Fibroblast of lung (primary cell): ENCODE measurements around the gene HPSE2. TPM values are rescaled to one million over a fixed set of nuclear protein-coding genes. Genes with fewer than 3 reads are reported as not detected.

ENCODE experiments used
- DNase-seq, 2 donors: peaks; one replicate each; pipeline versions ENCODE4 v3.0.0 to v3.0.0-alpha.2; 2010; ENCODE audit warnings: low read depth in 2 of 2
- H2AFZ ChIP-seq: 2 replicates; pipeline ENCODE4 v1.5.1; 2012; ENCODE audit warnings: low read length, control low read depth, inconsistent platforms
- H3K27ac ChIP-seq: 2 replicates; pipeline ENCODE4 v1.5.1; 2011; ENCODE audit warnings: low read length, control low read depth; ENCODE audit not compliant: insufficient read depth
- H3K27me3 ChIP-seq: 2 replicates; pipeline ENCODE4 v1.5.1; 2011; ENCODE audit warnings: mild to moderate bottlenecking, low read length; ENCODE audit not compliant: control insufficient read depth, insufficient read depth
- H3K36me3 ChIP-seq: 2 replicates; pipeline ENCODE4 v1.5.1; 2011; ENCODE audit warnings: low read length; ENCODE audit not compliant: control insufficient read depth, insufficient read depth
- H3K4me1 ChIP-seq: 2 replicates; pipeline ENCODE4 v1.5.1; 2011; ENCODE audit warnings: low read length; ENCODE audit not compliant: control insufficient read depth, insufficient read depth; ENCODE audit errors: extremely low read depth
- H3K4me2 ChIP-seq: 2 replicates; pipeline ENCODE4 v1.5.1; 2011; ENCODE audit warnings: low read length, control low read depth; ENCODE audit not compliant: insufficient read depth; ENCODE audit errors: extremely low read depth
- H3K4me3 ChIP-seq, 4 experiments: fragments of 200-600 bp in 1 of 4; sonication (generic) in 1 of 4; replicated peaks in 1 of 4; 2 replicates each; pipeline ENCODE4 v1.5.1; 2011 to 2016; ENCODE audit warnings: low read length in 4 of 4, low read depth in 3 of 4, mild to moderate bottlenecking in 3 of 4, control low read depth in 2 of 4, inconsistent platforms in 1 of 4, mixed read lengths in 1 of 4; ENCODE audit not compliant: insufficient read depth in 1 of 4; ENCODE audit errors: control extremely low read depth in 1 of 4
- H3K79me2 ChIP-seq: 2 replicates; pipeline ENCODE4 v1.5.1; 2012; ENCODE audit warnings: mild to moderate bottlenecking, low read length, inconsistent platforms; ENCODE audit not compliant: control insufficient read depth, insufficient read depth
- H3K9ac ChIP-seq: 2 replicates; pipeline ENCODE4 v1.5.1; 2011; ENCODE audit warnings: mild to moderate bottlenecking, low read length, control low read depth; ENCODE audit not compliant: insufficient read depth
- H3K9me3 ChIP-seq: 2 replicates; pipeline ENCODE4 v1.5.1; 2012; ENCODE audit warnings: low read depth, low read length; ENCODE audit not compliant: control insufficient read depth, insufficient read depth
- H4K20me1 ChIP-seq: 2 replicates; pipeline ENCODE4 v1.5.1; 2011; ENCODE audit warnings: low read length; ENCODE audit not compliant: control insufficient read depth, insufficient read depth; ENCODE audit errors: extremely low read depth
- CTCF ChIP-seq, 2 donors: IDR thresholded peaks in 1 of 2; conservative IDR thresholded peaks in 1 of 2; 1 replicate in 1 of 2; 2 replicates in 1 of 2; pipeline ENCODE4 v1.5.1; 2011 to 2012; ENCODE audit warnings: low read length in 2 of 2, control low read depth in 1 of 2, inconsistent platforms in 1 of 2, low read depth in 1 of 2, mild to moderate bottlenecking in 1 of 2
- EZH2 ChIP-seq: IDR thresholded peaks from 2 replicates; pipeline ENCODE4 v1.5.1; 2012; ENCODE audit warnings: low read length, control low read depth, mild to moderate bottlenecking; ENCODE audit errors: missing control alignments
- polyA plus RNA-seq, 2 donors: library from polyadenylated mRNA; depleted of rRNA in 1 of 2; stranded (reverse) in 1 of 2; unstranded in 1 of 2; fragments of >200 nt; gene quantifications; 2 replicates each; pipeline ENCODE4 v1.2.1, GENCODE V29; 2011 to 2012; ENCODE audit warnings: missing spikeins in 1 of 2
- total RNA-seq: library from RNA; depleted of rRNA; stranded (reverse); fragments of >200 nt; gene quantifications from 2 replicates; pipeline ENCODE4 v1.2.1, GENCODE V29; 2014

HPSE2 gene
- total and polyA plus RNA-seq, 2 donors (not counting 1 experiment from before 2014, with no cell fraction given): 0.02 to 0.17 TPM

- Histone ChIP-seq H3K4me2 (no peak overlapping the region), H3K36me3 (no peaks in the 10 kb centered on the region), H3K27me3 (no peaks in the 10 kb centered on the region), H2AFZ (no peak overlapping the region), H3K4me3 (no peak overlapping the region), H3K79me2 (no peaks in the 10 kb centered on the region), H3K4me1 (no peaks in the 10 kb centered on the region), H4K20me1 (no peaks in the 10 kb centered on the region), H3K27ac (no peak overlapping the region), H3K9ac (no peak overlapping the region), H3K9me3 (no peaks in the 10 kb centered on the region)
- TF ChIP-seq CTCF (conservative IDR thresholded peaks at IDR 0.05 in 1 of 2, IDR thresholded peaks at IDR 0.05 in 1 of 2; ENCODE audit: low read depth in 1 of 2, low read length in 2 of 2) (no peak), EZH2 (no peak)
- DNase-seq: no peak
Measured at GRCh38 chr10:99062591-99062990, 173.1 kb downstream of the HPSE2 start.

- Histone ChIP-seq H3K36me3 (no peaks in the 10 kb centered on the region), H3K9me3 (no peaks in the 10 kb centered on the region), H3K4me1 (no peaks in the 10 kb centered on the region), H3K27ac (no peak overlapping the region), H2AFZ (no peak overlapping the region), H3K4me2 (no peak overlapping the region), H4K20me1 (no peaks in the 10 kb centered on the region), H3K27me3 (no peaks in the 10 kb centered on the region), H3K79me2 (no peaks in the 10 kb centered on the region), H3K4me3 (no peak overlapping the region), H3K9ac (no peak overlapping the region)
- DNase-seq: no peak
- TF ChIP-seq CTCF (conservative IDR thresholded peaks at IDR 0.05 in 1 of 2, IDR thresholded peaks at IDR 0.05 in 1 of 2; ENCODE audit: low read depth in 1 of 2, low read length in 2 of 2): no peak
- TF ChIP-seq EZH2: no peak
Measured at GRCh38 chr10:99058762-99059161, 176.9 kb downstream of the HPSE2 start.

GRCh38 chr10:99057936-99058690 is 177.5 kb downstream of the HPSE2 start:
- Histone ChIP-seq H3K4me2 (no peak overlapping the region), H3K9me3 (no peaks in the 10 kb centered on the region), H3K27ac (no peak overlapping the region), H4K20me1 (no peaks in the 10 kb centered on the region), H3K4me1 (no peaks in the 10 kb centered on the region), H3K4me3 (no peak overlapping the region), H3K27me3 (no peaks in the 10 kb centered on the region), H3K9ac (no peak overlapping the region), H3K36me3 (no peaks in the 10 kb centered on the region), H2AFZ (no peak overlapping the region), H3K79me2 (no peaks in the 10 kb centered on the region)
- TF ChIP-seq CTCF (conservative IDR thresholded peaks at IDR 0.05 in 1 of 2, IDR thresholded peaks at IDR 0.05 in 1 of 2; ENCODE audit: low read depth in 1 of 2, low read length in 2 of 2) (no peak), EZH2 (no peak)
- DNase-seq: no peak
